NCI-H774 (cell line): Measurements from ENCODE around the gene RNFT2.
A peak's percentile ranks its signal among the peaks of the same experiment; 100 is the strongest.

ENCODE experiments used
- DNase-seq: peaks from one replicate; lab custom pipeline; 2025; lab: John Stamatoyannopoulos, UW

Gene RNFT2, protein sequence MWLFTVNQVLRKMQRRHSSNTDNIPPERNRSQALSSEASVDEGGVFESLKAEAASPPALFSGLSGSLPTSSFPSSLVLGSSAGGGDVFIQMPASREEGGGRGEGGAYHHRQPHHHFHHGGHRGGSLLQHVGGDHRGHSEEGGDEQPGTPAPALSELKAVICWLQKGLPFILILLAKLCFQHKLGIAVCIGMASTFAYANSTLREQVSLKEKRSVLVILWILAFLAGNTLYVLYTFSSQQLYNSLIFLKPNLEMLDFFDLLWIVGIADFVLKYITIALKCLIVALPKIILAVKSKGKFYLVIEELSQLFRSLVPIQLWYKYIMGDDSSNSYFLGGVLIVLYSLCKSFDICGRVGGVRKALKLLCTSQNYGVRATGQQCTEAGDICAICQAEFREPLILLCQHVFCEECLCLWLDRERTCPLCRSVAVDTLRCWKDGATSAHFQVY

DNA sequence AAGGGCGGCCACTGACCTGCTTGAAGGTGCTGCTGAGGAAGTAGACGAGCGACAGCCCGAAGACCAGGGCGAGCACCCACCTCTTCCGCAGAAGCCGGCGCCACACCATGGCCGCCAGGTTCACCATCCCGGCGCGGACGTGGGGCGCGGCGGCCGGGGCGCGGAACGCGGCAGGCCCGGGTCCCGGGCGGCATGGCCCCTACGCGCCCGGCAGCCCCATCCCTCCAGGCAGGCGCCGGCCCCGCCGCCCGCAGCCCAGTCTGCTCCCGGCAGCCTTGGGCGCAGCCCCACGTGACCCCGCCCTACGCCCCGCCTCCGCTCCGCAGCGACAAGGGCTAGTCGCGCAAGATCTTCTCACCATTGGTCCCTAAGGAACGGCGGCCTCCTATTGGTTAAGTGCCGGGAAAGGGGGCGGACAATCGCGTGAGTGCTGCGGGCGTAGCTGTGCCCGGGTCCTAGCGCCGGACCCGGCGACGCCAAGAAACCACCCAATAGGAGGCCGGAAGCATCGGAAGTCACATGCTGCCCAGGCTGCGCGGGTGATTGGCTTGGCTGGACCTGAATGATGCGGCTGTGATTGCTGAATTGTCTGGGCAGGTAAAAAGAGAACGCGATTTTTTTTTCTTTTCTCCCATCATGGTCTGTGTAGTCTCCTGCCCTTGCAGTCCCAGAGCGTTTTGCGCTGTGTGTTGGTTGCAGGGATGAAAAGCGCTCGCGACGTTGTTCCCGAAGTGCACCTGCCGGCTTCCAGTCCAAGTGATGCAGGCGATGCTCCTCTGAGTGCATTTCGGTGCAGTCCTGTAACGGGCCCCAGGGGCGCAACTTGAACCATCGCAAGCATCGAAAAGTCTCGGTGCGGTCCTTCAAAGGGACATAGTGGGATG lies at the start of gene RNFT2, which contains the start of gene SPRING1:
RNFT2 (plus strand) TSS at position 542 of the 884 bp plus-strand sequence. CDS start 2,183 bp downstream, outside the sequence.
SPRING1 (minus strand) TSS at position 296 of the 884 bp plus-strand sequence; CDS start at position 127, 169 bp downstream.
- DNase-seq = peak; percentile 99

DNA sequence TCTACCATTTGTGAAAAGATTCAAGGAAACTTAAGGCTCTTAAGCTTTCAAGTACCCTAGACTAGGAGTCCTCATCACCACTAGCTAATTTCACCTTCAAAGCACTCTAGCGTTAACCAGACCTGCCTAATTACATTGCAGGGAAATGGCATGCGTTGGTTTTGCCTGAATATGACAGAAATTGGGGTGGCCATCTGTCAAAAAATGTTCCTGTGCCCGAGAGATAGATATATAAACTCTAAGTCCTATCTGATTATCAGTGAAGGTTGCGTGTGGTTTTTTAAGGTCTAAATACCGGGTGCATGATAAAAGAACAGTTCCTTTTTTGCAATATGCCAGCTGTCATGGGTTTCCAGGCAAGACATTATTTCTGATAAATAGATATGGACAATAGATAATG lies 48.6 kb upstream of the RNFT2 start:
- DNase-seq = no peak

DNA sequence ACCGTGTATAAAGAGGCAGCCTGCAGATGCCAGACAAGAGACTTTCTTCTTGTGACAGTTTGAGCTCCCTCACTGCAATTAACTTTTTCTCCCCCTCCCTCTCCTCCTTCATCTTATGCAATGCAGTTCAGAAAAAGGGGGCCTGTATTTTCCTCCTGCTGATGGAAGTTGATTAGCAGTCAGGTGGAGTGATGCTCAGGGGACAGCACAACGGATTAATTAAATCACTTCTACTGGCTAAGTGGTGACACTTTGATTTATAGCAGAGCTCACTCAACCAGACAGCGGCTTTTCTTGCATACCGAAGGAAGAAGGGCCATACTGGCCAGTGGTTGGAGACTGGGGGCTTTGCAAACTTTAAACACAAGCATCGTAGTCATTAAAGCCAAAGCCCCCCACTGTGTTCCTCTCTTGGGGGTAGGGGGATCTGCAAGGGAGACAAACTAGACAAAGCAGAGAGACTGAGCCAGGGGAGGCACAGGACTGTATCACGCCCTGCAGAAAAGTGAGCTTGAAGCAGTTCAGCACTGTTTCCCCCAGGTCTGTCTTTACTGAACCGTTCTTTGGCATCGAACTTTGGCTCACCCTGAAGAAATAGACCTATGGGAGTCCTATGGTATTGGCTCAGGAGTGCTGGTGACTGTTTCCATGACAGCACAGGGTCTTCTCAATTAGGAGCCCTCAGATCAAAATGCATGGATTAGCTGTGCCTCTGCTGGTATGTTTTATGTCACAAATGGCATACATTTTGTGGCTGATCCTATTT lies 48.0 kb upstream of the RNFT2 start:
- DNase-seq = no peak

DNA sequence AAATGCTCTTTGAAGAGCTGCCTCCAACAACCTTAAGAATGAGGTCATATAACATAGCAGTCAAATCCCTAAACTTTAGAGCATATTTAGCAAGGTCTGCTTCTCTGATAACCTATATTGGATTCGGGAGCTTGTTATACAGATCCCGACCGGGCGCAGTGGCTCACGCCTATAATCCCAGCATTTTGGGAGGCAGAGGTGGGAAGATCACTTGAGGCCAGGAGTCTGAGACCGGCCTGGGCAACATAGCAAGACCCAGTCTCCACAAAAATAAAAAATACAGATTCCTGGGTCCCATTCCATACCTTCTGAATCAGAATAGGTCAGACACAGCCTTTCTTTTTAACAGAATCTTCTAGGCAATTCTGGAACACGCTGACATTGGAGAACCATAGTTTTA lies 46.9 kb upstream of the RNFT2 start:
- DNase-seq = no peak

DNA sequence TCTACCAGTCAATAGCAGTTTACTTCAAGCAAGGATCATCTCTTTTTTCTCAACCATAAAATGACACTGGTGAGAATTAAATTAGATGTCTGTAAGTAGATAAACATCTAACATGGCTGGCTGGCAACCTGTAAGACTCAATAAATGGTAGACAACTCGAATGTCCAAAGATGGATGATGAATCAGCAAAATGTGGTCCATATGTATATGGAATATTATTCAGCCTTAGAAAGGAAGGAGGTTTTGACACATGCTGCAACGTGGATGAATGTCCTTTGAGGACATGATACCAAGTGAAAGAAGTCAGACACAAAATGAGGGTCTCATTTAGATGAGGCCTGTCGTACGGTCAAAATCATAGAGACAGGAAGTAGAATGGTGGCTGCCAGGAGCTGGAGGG lies 46.5 kb upstream of the RNFT2 start:
- no peak for DNase-seq

DNA sequence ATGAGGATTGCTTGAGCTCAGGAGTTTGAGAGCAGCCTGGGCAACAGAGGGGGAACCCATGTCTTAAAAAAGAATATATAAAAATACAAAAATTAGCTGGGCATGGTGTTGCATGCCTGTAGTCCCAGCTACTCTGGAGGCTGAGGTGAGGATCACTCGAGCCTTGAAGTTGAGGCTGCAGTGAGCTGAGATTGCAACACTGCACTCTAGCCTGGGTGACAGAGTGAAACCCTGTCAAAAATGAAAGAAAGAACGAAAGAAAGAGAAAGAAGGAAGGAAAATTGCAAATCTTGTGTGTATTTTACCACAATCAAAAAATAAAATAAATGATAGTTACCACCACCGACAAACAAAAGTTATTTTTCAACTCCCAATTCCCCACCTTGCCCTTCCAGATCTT lies 45.5 kb upstream of the RNFT2 start:
- no peak for DNase-seq

DNA sequence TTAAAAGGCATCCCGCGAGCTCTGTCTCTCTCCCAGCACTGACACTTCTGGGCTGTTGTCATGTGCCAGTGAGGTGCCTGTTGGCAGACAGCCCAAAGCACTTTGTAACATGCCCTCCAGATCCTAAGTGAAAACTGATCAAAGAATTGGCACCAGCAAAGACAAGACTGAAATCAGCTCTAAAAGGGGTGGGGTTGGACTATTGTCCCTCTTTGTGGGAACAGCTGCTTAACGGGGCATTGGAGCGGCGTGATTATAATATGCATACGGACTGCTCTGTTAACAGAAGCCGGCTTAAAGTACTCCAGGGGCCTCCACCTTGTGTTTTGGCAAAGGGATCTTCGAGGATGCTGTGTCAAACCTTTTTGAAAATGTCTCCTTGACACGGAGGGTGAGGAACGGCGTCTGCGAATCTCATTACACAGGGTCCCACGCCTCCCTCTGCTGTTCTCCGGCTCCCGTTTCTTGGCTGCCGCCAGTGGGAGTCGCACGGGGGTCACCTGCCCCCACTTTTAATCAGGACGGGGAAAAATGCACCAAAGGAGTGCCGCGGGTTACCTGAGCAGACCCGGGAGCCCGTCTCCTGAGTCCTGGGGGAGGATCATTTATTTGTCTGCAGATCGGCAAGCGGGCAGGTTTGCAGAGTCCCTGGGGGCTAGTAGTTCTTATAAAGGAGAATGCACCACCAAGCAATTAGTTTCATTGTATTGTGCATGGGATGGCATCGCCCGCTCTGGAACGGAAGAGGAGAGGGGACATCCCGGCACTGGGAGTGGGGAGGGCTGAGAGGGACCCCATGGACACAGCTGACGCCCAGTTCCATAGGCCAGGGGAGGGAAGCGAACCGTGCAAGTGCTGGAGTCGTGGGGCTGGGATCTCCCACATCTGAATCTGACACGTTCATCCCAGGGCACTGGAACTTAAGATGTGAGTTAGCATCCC lies 44.6 kb upstream of the RNFT2 start:
- DNase-seq = no peak

DNA sequence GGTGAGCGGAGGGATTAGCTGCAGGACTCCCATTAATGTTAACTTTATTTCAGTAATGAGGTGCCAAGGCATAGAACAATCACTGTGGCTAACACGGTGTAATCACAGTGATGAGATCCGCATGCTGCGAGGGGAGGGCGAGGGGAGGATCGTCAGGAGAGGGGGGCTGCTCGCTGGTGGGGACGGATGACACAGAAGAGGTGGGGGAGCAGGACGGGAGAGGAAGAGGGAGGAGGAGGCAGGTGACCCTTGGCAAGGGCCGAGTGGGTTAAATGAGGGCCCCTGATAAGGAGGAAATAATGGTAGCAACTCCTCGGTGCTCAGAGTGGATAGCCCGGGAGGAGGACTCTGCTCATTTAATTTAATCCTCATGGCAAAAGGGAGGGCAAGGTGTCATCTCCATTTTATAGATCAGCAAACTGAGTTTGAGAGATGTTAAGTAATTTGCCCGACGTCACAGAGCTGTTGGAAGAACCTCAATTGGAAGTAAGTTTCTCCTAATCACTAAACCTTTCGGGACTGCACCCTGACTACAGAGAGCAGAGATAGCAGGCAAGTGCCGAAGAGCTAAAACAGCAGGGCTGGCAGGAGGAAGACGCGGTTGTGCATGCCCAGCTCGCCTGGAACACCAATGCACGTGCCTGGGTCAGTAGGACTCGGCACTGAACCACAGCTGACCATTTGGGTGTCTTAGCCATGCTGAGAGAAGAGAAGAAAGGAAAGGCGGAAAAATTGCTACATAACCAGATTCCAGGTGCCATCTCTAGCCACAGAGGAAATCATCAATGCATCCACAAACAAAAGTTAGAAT lies 43.3 kb upstream of the RNFT2 start:
- DNase-seq = no peak

DNA sequence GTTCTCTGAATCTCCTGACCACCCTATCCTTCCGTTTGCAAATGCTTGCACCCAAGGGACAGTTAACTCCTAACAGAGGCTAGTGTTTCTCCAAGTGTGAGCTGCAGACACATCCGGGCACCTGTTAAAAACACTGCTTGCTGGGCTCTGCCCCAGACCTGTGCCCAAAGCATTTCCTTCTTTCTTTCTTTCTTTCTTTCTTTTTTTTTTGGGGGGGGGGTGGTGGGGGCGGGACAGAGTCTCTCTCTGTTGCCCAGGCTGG lies 42.7 kb upstream of the RNFT2 start:
- DNase-seq = no peak

DNA sequence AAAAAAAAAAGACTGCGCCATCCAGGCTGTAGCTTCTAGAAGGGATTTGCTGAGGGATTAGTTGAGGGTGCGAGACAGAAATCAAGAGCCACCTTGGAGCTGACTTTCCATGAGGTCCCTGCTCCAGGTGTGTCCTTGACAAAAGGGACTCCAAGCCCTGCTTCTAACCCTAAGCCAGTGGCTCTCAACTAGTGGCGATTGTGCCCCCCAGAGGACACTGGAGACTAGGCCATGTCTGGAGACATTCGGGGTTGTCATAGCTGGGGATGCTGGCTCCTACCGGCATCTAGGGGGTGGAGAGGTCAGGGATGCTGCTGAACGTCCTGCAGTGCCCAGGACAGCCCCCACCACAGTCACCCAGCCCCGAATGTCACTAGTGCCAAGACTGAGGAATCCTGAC lies 40.8 kb upstream of the RNFT2 start:
- peak; percentile 40 for DNase-seq

DNA sequence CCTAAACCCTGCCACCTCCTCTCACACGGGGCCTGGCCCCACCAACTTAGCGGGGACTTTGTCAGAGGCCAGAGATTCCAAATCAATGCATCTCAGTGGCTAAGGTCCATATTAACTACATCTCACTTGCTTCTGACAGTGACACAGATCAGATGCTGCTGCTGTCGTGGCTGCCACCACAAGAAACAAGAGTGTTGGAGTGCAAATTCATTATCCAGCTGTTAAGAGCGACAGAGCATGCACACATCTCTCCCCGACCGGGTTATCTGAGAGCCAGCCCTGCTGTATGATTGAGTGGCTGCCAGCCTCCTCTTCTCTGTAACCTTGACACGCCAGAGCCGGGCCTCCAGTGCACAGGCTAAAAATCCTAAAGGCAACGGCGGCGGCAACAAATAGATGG lies 40.4 kb upstream of the RNFT2 start:
- peak; percentile 63 for DNase-seq

DNA sequence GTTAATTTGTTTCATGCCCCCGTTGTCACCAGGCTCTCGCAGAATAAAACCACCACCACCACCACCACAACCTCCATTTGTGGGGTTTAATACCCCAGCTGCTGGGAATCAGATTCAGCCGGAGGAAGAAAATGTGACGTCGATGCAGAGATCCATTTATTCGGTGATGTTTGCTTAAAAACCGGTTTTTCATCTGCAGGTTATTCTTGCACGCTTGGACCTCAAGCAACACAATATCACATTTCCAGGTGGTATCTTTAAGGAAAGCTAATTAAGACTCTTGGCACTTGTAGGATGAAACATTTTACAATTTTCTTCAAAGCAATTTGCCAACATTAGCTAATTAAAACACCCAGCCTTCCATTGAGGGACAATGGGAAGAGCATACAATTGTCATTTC lies 40.0 kb upstream of the RNFT2 start:
- DNase-seq = peak; percentile 80

DNA sequence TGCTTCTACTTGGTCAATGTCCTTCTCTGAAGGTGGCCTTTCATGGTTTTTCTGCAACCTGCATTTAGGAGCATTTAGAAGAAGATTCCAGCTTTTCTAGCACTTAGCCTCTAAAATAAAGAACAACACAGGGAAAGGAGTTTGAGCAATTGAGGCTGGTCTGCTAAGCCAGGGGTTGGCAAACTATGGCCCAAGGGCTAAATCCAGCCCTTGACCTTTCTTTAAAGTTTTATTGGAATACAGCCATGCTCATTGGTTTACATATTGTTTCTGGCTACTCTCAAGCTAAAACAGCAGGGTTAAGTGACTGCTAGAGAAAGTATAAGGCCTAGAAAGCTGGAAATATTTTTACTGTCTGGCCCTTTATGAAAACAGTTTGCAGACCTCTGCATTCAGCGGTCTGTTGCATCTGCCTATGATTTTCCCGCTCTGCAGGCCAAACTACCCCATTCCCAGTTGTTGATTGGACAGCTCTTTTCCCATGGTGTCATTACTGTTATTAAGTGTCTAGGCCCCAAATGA lies 39.5 kb upstream of the RNFT2 start:
- DNase-seq = no peak

DNA sequence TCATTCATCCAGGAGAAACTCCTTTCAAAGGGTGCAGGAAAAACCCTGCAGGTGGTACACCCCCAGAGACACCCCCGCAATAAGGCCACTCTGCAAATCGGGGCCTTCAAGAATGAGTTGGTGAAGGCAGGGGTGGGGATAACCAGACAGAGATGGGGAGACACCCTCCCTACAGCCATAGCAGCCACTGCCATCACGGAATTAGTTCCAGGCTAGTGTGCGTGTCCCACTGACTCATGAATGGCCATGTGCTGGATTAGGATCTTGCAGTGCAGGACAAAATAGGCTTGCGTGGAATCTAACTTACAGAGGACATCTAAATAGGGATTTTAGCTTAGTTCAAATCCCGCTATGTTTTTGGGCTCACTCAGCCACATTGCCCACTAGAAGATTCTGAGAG lies 38.0 kb upstream of the RNFT2 start:
- no peak for DNase-seq

DNA sequence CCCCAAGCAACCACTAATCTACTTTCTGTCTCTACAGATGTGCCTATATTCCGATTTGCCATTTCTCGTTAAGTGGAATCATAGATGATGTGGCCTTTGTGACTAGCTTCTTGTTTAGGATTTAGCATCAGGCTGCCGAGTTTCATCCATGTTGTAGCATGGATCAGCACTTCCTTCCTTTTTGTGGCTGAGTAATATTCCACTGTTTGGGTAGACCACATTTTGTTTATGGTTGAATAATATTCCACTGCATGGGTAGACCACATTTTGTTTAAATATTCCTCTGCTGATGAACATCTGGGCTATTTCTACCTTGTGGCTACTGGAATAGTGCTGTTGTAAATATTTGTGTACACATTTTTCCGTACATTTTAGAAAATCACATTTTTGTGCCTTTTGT lies 36.7 kb upstream of the RNFT2 start:
- no peak for DNase-seq

DNA sequence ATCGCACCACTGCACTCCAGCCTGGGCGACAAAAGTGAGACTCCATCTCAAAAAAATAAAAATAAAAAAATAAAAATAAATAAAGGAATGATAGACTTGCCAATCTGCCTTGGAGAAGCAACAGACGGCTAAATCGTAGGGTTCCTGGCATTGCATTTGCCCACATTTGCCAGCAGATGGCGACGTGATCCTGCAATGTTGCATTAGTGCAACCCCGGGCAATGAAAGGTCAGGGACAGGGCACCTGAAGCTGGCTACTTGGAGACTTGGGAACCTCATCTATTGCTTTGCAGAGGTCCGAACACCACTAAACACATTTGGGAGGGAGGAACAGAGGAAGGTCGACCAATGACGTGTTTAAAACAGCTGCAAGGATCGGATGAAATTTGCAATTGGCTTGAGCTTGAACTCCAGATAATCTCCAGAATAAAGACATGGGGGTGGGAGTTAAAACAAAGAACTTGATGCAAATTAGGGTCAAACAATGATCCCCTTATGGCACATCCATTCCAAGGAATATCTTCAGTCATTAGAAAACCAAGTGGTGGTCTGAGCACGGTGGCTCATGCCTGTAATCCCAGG lies 34.8 kb upstream of the RNFT2 start:
- DNase-seq = peak; percentile 61

DNA sequence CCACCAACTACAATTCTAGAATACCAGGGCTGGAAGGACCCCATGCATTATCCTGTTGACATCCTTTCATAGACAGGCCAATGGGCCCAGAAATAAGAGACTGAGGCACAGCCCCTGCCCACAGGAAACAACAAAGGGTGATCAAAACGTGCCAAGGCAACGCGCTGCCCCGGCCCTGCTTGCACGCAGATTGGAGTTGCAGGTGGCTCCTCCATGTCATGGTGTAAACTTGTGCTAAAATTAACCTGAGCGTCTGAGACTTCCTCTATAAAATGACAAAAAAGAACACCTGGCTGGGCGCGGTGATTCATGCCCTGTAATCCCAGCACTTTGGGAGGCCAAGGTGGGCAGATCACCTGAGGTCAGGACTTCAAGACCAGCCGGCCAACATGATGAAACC lies 30.4 kb upstream of the RNFT2 start:
- no peak for DNase-seq

DNA sequence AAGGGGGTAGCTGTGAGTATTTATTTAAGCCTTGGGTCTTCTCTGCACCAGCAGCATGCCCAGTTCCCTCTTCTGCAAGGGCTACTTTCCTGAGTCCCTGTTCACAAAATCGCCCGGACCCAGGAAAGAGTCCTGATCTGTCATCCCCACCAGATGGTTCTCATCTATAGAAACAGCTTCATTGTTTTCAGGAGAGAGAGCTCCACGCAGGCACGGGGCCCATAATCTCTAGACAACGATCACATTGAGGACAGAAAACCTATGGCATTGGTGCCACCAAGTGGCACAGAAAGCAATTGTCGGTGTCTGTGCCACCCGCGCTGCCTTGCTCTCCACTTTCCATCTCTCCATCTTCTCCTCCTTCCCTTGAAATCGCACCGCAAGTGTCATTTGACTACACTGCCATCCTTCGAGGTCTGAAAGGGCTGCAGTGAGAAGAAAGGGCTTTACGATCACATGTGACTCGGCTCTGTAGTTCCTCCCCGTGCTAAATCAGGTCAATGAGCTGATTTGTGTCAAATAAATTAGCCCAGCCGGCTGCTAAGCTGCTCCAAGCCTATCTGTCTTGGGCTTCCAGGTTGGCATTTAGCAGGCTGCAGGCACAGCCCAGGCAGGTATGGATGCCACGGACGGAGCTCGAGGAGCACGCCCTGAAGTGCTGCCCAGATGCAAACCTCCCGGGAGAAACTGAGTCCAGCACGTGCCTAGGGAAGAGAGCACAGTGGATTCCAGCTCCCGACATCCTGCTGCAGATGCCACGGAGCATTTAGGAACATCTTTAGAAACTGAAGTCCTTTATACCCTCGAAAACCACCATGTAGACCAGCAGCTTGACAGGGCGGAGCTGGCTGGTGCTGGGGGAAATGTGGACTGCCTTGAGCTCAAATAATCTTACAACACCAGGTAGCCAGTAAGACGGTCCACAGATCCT lies 29.0 kb upstream of the RNFT2 start:
- peak; percentile 70 for DNase-seq

DNA sequence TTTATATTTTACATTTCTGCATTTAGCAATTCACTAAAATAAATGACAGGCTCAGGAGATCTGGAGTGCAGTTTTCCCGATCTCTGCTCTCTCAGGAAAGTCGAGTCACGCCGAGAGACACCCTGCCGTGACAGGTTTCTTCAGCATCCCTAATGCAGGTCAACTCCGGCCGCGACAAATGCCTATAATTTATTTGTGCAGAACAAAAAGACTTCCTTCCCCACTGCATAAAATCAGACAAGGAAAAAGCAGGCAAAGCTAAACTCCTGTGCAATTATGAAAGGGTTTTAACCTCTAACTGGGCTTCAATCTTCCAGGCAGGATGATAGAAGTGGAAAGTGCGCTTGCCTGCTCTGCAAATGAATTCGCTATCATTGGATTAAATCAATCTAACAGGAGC lies 28.3 kb upstream of the RNFT2 start:
- no peak for DNase-seq
